HEK293T (cell line): Measurements from ENCODE around the gene GUCA2B.

ENCODE experiments used
- CTCF ChIA-PET: fragments of 350-600 bp; formaldehyde crosslinking; extraction: SDS; loops from one replicate; lab custom pipeline; 2021; ENCODE audit warnings: antibody characterized with exemption, inconsistent platforms; lab: Yijun Ruan, JAX
- POLR2A ChIA-PET: fragments of 350-600 bp; formaldehyde crosslinking; extraction: SDS; loops from one replicate; lab custom pipeline; 2020; ENCODE audit warnings: antibody characterized with exemption, inconsistent platforms; lab: Yijun Ruan, JAX
- DNase-seq: peaks from one replicate; pipeline ENCODE4 v3.0.0; 2012; ENCODE audit warnings: mixed read lengths; ENCODE audit errors: extremely low spot score
- ARNT ChIP-seq: fragments of 450-650 bp; IDR thresholded peaks from 2 replicates; pipeline ENCODE4 v1.6.1; 2017; ENCODE audit warnings: mild to moderate bottlenecking
- BHLHE40 ChIP-seq: fragments of 450-650 bp; IDR thresholded peaks from 2 replicates; pipeline ENCODE4 v1.6.1; 2016; ENCODE audit warnings: mild to moderate bottlenecking, moderate library complexity, borderline replicate concordance
- CTBP1 ChIP-seq: fragments of 450-650 bp; IDR thresholded peaks from 2 replicates; pipeline ENCODE4 v1.6.1; 2016; ENCODE audit warnings: borderline replicate concordance
- ELF4 ChIP-seq: fragments of 450-650 bp; IDR thresholded peaks from 2 replicates; pipeline ENCODE4 v1.6.1; 2017; ENCODE audit warnings: antibody characterized with exemption
- FOXA1 ChIP-seq: fragments of 450-650 bp; IDR thresholded peaks from 2 replicates; pipeline ENCODE4 v1.6.1; 2016; ENCODE audit warnings: mild to moderate bottlenecking
- FOXK2 ChIP-seq: fragments of 450-650 bp; IDR thresholded peaks from 2 replicates; pipeline ENCODE4 v1.6.1; 2016; ENCODE audit warnings: mild to moderate bottlenecking
- FOXM1 ChIP-seq: fragments of 450-650 bp; IDR thresholded peaks from 2 replicates; pipeline ENCODE4 v1.6.1; 2017; ENCODE audit warnings: mild to moderate bottlenecking, borderline replicate concordance
- HDGF ChIP-seq: fragments of 450-650 bp; IDR thresholded peaks from 2 replicates; pipeline ENCODE4 v1.6.1; 2017; ENCODE audit warnings: antibody characterized with exemption, borderline replicate concordance
- L3MBTL2 ChIP-seq: fragments of 450-650 bp; conservative IDR thresholded peaks from 2 replicates; pipeline ENCODE4 v1.6.1; 2016; ENCODE audit warnings: mild to moderate bottlenecking
- LEF1 ChIP-seq: fragments of 450-650 bp; IDR thresholded peaks from 2 replicates; pipeline ENCODE4 v1.6.1; 2017; ENCODE audit warnings: mild to moderate bottlenecking, borderline replicate concordance
- NFRKB ChIP-seq: fragments of 450-650 bp; IDR thresholded peaks from 2 replicates; pipeline ENCODE4 v1.6.1; 2016; ENCODE audit warnings: mild to moderate bottlenecking, moderate library complexity
- SP1 ChIP-seq: fragments of 450-650 bp; IDR thresholded peaks from 2 replicates; pipeline ENCODE4 v1.6.1; 2017
- SUZ12 ChIP-seq: fragments of 450-650 bp; IDR thresholded peaks from 2 replicates; pipeline ENCODE4 v1.6.1; 2016; ENCODE audit warnings: mild to moderate bottlenecking
- TARDBP ChIP-seq: fragments of 450-650 bp; IDR thresholded peaks from 2 replicates; pipeline ENCODE4 v1.6.1; 2016
- ZNF384 ChIP-seq: fragments of 450-650 bp; IDR thresholded peaks from 2 replicates; pipeline ENCODE4 v1.6.1; 2016
- TF ChIP-seq, protein P1 (sequence below): fragments of 450-650 bp; IDR thresholded peaks from 2 replicates; pipeline ENCODE4 v1.6.1; 2016

The GUCA2B gene

DNA sequence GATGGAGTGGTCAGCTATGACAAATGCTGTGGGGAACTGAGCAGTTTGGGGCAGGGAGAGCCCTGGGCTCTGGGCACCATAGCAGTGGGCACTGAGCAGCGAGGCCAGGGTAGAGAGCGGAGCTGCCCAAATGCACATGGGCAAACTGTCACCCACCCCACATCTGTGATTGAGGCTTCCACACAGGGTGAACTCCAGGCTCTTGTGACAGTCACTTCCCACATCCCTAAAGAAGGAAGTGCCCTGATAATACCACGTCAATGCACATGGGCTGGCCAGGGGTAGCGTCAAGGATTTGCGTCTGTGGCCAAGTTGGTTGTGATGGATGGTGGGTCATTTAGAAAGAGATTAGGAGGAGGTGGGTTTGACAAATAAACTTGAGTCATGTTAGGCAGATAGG, 2.6 kb upstream of the GUCA2B start:
- ChIA-PET CTCF (interaction anchor here (1.0 kb wide), 1 partner anchor 23 kb away, joined by 4 read pairs; no protein-coding TSS in a partner anchor), POLR2A (no interaction called here)
- TF ChIP-seq SP1: no peak
- no peak for TF ChIP-seq FOXM1
- no peak for TF ChIP-seq BHLHE40
- TF ChIP-seq CTBP1: no peak
- DNase-seq: no peak

DNA sequence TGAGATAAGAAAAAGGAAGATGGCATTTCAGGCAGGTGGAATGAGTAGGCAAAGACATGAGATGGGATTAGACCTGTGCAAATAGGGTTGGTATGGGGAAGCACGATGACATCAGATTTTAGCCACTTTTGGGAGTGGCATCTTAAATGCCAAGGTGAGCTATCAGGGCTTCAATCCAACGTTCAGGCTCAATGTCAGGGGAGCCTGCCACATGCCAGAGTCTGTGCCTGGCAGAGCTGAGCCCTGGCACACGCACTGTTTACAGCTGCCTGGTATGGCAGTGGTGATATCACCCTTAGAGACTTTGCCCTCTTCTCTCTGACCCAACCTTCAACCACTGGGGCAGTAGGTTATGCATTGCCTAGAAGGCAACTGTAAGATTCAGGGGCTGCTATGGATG, 1.1 kb upstream of the GUCA2B start:
- no peak for DNase-seq
- ChIA-PET CTCF (no interaction called here), POLR2A (no interaction called here)
- TF ChIP-seq BHLHE40: no peak

DNA sequence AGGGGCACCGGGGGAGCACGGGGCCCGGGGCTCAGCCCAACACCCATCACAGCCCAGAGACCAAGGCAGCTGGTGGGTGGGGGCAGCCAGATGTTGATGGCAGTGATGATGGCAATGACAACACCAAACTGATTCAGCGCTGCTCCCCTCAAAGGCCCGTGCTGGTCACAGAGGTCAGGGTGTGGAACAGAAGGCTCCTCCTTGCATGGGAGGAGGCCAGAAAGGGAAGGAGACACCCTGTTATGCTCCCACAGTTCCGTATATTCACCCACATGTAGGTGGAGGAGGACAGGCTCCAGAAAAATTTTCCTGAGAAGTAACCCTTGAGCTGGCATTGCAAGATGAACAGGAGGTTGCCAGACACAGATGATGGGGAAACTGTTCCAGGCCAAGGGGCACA, 414 bp downstream of the GUCA2B start:
- no peak for DNase-seq
- ChIA-PET CTCF (interaction anchor here (1.4 kb wide), 1 partner anchor 20 kb away, joined by 4 read pairs; no protein-coding TSS in a partner anchor), POLR2A (no interaction called here)
- no peak for TF ChIP-seq SP1
- no peak for TF ChIP-seq HDGF
- TF ChIP-seq BHLHE40: no peak
- TF ChIP-seq, protein P1, sequence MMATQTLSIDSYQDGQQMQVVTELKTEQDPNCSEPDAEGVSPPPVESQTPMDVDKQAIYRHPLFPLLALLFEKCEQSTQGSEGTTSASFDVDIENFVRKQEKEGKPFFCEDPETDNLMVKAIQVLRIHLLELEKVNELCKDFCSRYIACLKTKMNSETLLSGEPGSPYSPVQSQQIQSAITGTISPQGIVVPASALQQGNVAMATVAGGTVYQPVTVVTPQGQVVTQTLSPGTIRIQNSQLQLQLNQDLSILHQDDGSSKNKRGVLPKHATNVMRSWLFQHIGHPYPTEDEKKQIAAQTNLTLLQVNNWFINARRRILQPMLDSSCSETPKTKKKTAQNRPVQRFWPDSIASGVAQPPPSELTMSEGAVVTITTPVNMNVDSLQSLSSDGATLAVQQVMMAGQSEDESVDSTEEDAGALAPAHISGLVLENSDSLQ: no peak
- no peak for TF ChIP-seq TARDBP
- no peak for TF ChIP-seq ELF4
- TF ChIP-seq CTBP1: no peak
- TF ChIP-seq LEF1: no peak
- TF ChIP-seq ZNF384: no peak
- no peak for TF ChIP-seq SUZ12
- TF ChIP-seq ARNT: no peak
- TF ChIP-seq NFRKB: no peak
- TF ChIP-seq L3MBTL2: no peak
- TF ChIP-seq FOXM1: no peak
- no peak for TF ChIP-seq FOXK2
- no peak for TF ChIP-seq FOXA1

DNA sequence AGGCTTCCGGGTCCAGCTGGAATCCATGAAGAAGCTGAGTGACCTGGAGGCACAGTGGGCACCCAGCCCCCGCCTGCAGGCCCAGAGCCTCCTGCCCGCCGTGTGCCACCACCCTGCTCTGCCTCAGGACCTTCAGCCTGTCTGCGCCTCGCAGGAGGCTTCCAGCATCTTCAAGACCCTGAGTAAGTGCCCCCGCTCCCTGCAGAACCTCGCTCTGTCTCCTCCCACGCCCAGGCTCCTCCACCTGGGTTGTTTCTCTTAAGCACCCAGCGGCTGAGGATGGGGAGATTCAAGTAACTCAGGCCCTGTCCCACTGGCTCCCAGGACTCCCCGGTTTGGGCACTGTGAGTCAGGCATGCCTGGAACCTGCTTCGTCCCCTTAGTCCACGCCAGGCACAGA, 1.5 kb downstream of the GUCA2B start:
- DNase-seq: no peak
- CTCF ChIA-PET: interaction anchor here (1.4 kb wide), 1 partner anchor 19 kb away, joined by 4 read pairs; no protein-coding TSS in a partner anchor
- POLR2A ChIA-PET: no interaction called here
- TF ChIP-seq LEF1 (no peak), TARDBP (no peak), FOXA1 (no peak), FOXM1 (no peak)
- TF ChIP-seq, protein P1: no peak

DNA sequence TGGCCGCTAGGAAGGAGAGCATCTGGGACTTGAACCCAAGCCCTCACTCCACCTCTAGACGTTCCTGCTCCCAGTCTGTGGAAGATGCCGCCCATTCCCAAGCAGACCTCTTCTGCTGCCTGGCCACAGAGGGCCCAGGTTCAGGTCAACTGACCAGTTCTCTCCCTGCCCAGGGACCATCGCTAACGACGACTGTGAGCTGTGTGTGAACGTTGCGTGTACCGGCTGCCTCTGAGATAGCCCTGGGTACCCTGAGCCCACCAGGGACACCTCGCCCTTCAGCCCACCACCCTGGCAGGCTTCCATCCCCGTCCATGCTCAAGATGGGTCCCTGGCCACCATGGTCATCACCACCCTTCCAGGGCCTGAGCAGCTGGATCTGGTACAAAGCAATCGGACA, 2.2 kb downstream of the GUCA2B start:
- TF ChIP-seq LEF1: no peak
- no peak for TF ChIP-seq FOXK2
- TF ChIP-seq CTBP1: no peak
- ChIA-PET POLR2A (no interaction called here), CTCF (no interaction called here)
- DNase-seq: no peak

DNA sequence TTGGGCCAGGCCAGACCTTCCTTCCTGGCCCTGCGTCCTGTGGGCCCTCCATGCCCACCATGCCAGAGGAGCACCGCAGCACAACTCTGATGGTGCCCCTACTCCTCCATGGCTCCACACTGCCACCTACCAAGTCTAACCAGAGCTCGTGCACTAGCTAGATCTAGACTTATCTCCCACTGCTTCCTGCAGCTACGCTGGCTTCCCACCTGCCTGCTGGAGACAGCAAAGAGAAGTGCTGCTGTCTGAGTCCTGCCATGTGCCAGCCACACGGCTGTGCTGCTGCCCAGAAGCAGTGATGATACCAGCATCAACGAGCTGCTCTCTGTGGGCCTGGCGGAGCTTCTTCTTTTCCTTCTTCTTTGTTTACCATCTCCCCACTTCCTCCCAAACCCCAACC, 4.5 kb downstream of the GUCA2B start:
- ChIA-PET POLR2A (no interaction called here), CTCF (interaction anchor here (1.1 kb wide), 1 partner anchor 346 kb away, joined by 3 read pairs; no protein-coding TSS in a partner anchor)
- no peak for DNase-seq
- TF ChIP-seq ELF4: no peak
- TF ChIP-seq CTBP1: no peak
- TF ChIP-seq BHLHE40: no peak
- no peak for TF ChIP-seq FOXA1
- no peak for TF ChIP-seq ARNT
- TF ChIP-seq FOXM1: no peak
- no peak for TF ChIP-seq LEF1
- TF ChIP-seq L3MBTL2: no peak
- TF ChIP-seq SUZ12: no peak
- TF ChIP-seq, protein P1: no peak
- no peak for TF ChIP-seq ZNF384
- TF ChIP-seq SP1: no peak
- no peak for TF ChIP-seq NFRKB
- no peak for TF ChIP-seq TARDBP
- TF ChIP-seq HDGF: no peak
- TF ChIP-seq FOXK2: no peak

DNA sequence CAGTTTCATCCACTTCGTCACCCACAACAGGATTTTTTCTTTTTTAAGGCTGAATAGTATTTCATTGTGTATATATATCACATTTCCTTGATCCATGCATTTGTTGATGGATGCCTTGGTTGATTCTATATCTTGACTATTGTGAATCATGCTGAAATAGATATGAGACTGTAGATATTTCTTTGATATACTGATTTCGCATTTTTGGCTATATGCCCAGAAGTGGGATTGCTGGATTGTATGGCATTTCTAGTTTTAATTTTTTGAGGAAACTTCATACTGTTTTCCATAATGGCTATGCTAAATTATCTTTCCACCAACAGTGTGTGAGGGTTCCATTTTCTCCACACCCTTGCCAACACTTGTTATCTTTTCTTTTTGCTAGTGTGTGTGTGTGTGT, 5.0 kb downstream of the GUCA2B start:
- no peak for DNase-seq
- TF ChIP-seq SUZ12: no peak
- no peak for TF ChIP-seq SP1
- TF ChIP-seq HDGF: no peak
- TF ChIP-seq, protein P1: no peak
- TF ChIP-seq LEF1: no peak
- TF ChIP-seq FOXA1: no peak
- TF ChIP-seq TARDBP: no peak
- no peak for TF ChIP-seq FOXK2
- no peak for TF ChIP-seq BHLHE40
- no peak for TF ChIP-seq CTBP1
- TF ChIP-seq L3MBTL2: no peak
- no peak for TF ChIP-seq ARNT
- no peak for TF ChIP-seq ZNF384
- TF ChIP-seq NFRKB: no peak
- TF ChIP-seq FOXM1: no peak
- no peak for TF ChIP-seq ELF4
- POLR2A ChIA-PET: no interaction called here
- CTCF ChIA-PET: interaction anchor here (1.1 kb wide), 1 partner anchor 346 kb away, joined by 3 read pairs; no protein-coding TSS in a partner anchor
